Heart left ventricle (tissue), 16 donors: Measurements from ENCODE around the gene YPEL2. TPM values are rescaled to one million over a fixed set of nuclear protein-coding genes. Genes with fewer than 3 reads are reported as not detected.
A peak's percentile ranks its signal among the peaks of the same experiment; 100 is the strongest.

Experiments used
- ATAC-seq, 4 donors: fragments of 200-7000 bp; cut with Tn5 transposase; one replicate each; pipeline ENCODE4 v1.9.1; 2020 to 2022; ENCODE audit warnings: moderate library complexity in 4 of 4, mild to moderate bottlenecking in 3 of 4, moderate number of reproducible peaks in 1 of 4
- DNase-seq, 5 donors: peaks; one replicate each; pipeline ENCODE4 v3.0.0-alpha.2; 2020
- H3K27ac ChIP-seq, 12 donors: fragments of 200-600 bp; sonication (generic) in 4 of 12; one replicate each; pipeline versions ENCODE4 v1.5.0 to v1.8.0; 2016 to 2022; ENCODE audit warnings: mild to moderate bottlenecking in 2 of 12
- H3K27me3 ChIP-seq, 9 donors: fragments of 200-600 bp; sonication (generic) in 2 of 9; one replicate each; pipeline versions ENCODE4 v1.5.1 to v1.8.0; 2016 to 2022; ENCODE audit warnings: mild to moderate bottlenecking in 3 of 9
- H3K36me3 ChIP-seq, 9 donors: fragments of 200-600 bp; sonication (generic) in 2 of 9; one replicate each; pipeline versions ENCODE4 v1.5.0 to v1.8.0; 2018 to 2022; ENCODE audit warnings: mild to moderate bottlenecking in 2 of 9
- H3K4me1 ChIP-seq, 12 donors: fragments of 200-600 bp; sonication (generic) in 4 of 12; one replicate each; pipeline versions ENCODE4 v1.5.0 to v1.8.0; 2016 to 2022; ENCODE audit warnings: mild to moderate bottlenecking in 3 of 12
- H3K4me3 ChIP-seq, 12 donors: fragments of 200-600 bp; sonication (generic) in 4 of 12; one replicate each; pipeline versions ENCODE4 v1.5.0 to v1.8.0; 2017 to 2022; ENCODE audit warnings: mild to moderate bottlenecking in 9 of 12, moderate library complexity in 4 of 12
- H3K9me3 ChIP-seq, 12 donors: fragments of 200-600 bp; sonication (generic) in 4 of 12; one replicate each; pipeline versions ENCODE4 v1.5.0 to v1.8.0; 2016 to 2022; ENCODE audit warnings: mild to moderate bottlenecking in 1 of 12
- CTCF ChIP-seq, 12 donors: fragments of 200-600 bp; sonication (generic) in 4 of 12; IDR thresholded peaks; one replicate each; pipeline versions ENCODE4 v1.5.0 to v1.8.0; 2018 to 2022; ENCODE audit warnings: antibody characterized with exemption in 12 of 12, mild to moderate bottlenecking in 5 of 12
- POLR2A ChIP-seq, 2 donors: fragments of 450-650 bp; IDR thresholded peaks; one replicate each; pipeline ENCODE4 v1.6.1; 2017; ENCODE audit warnings: antibody characterized with exemption in 2 of 2, mild to moderate bottlenecking in 2 of 2, moderate library complexity in 2 of 2
- WGBS, 4 donors: extraction: QIAGEN DNeasy Blood & Tissue Kit in 2 of 4; methylation state at CpG; one replicate each; pipeline versions ENCODE4 v1.1.5 to v1.1.7; 2013 to 2018; 5-methylcytosine and 5-hydroxymethylcytosine counted together
- intact Hi-C, 10 donors: fragments of 100-400 bp; cut with DNase I; formaldehyde crosslinking; loops; one replicate each; pipeline versions ENCODE4 v1.11.1 to v1.14.2; 2022
- polyA plus RNA-seq, 2 donors: library from polyadenylated mRNA; stranded (reverse); fragments of 200-250 nt; gene quantifications; one replicate each; pipeline ENCODE4 v1.2.3, GENCODE V29; 2013
- total RNA-seq, 9 donors: library from RNA; depleted of rRNA in 2 of 9; stranded (reverse); fragments of >200 nt in 2 of 9; fragmentation: NEBNext Ultra II Directional in 3 of 9; extraction: Animal tissue kit (Norgen Biotek cat#: 25700) in 3 of 9; gene quantifications; one replicate each; pipeline versions ENCODE4 v1.1.0 to v1.2.4, GENCODE V29; 2016 to 2023
- donor health status: ischemic (EF 13 %, LVEDD 7.1; RV severe dilation, severe dysfunction).
- donor health status: healthy with polysubstance abuse.
- donor health status: DM: no; HTN: yes; CAD: no.
- donor health status: DM: no; HTN: no; CAD: no.
- donor health status: ischemic (EF 25% LVEDD 6.9; RV normal size, moderate dysfunction).
- donor health status: ischemic (EF 25% LVEDD 5.7; RV mildly dilated, moderate dysfunction).
- donor health status: healthy.
- donor health status: DM: yes; HTN: yes; CAD: no.
- donor health status: ischemic (EF 35%, LVEDD 5.7; RV mildly dilated, moderate dysfunction).
- donor health status: nonischemic (EF 11% LVEDD 7.7; RV severe dilation, severe dysfunction).
- donor health status: DM: yes; HTN: yes; CAD: no.
- donor health status: PGD.
- donor health status: ischemic (EF 29% LVEDD 5.4; RV normal size, mild dysfunction).
- donor health status: nonischemic (EF 23%, LVEDD 6.1; RV moderate dilation, normal function).

YPEL2 gene
- total and polyA plus RNA-seq, 11 donors: 11.6 to 65.5 (median 33.9) TPM

- 59 to 66% (median 61%) methylated on average over 7 of the region's 7 CpGs for WGBS, 4 donors
- TF ChIP-seq CTCF (IDR thresholded peaks at IDR 0.05): no peak
- TF ChIP-seq POLR2A (IDR thresholded peaks at IDR 0.05): no peak
- no peak for DNase-seq
- no peak for ATAC-seq
- Histone ChIP-seq H3K27me3 (no peaks in the 10 kb centered on the region), H3K4me1 (peaks cover 51 to 100% (median 98%) of the 10 kb centered on the region in 12 donors), H3K36me3 (peaks cover 0 to 10% (median 0%) of the 10 kb centered on the region in 9 donors), H3K27ac (peak overlapping the region; percentile 89 to 99 (median 94)), H3K4me3 (no peak overlapping the region), H3K9me3 (no peaks in the 10 kb centered on the region)
- intact Hi-C loops: loop anchor here in 8 of 10 donors (2.0 to 5.0 kb wide), 4 partner anchors 36 to 69 kb away; partner anchors contain the start of gene YPEL2 (in 6 of the 8)
These were observed 36.9 kb downstream of the YPEL2 start for GRCh38 chr17:59368218-59368857.

GRCh38 chr17:59369031-59369975, 37.8 kb downstream of the YPEL2 start:
- peaks cover 57 to 100% (median 99%) of the 10 kb centered on the region in 12 donors for H3K4me1 ChIP-seq
- TF ChIP-seq CTCF (IDR thresholded peaks at IDR 0.05): no peak
- TF ChIP-seq POLR2A (IDR thresholded peaks at IDR 0.05): no peak
- intact Hi-C loops: loop anchor here in 8 of 10 donors (2.0 to 5.0 kb wide), 4 partner anchors 37 to 68 kb away; partner anchors contain the start of gene YPEL2 (in 6 of the 8)
- no peaks in the 10 kb centered on the region for H3K9me3 ChIP-seq
- no peaks in the 10 kb centered on the region for H3K27me3 ChIP-seq
- ATAC-seq (peak in 1 of 4 donors; percentile 9), DNase-seq (peak in 1 of 5 donors; percentile 38)
- H3K36me3 ChIP-seq: peaks cover 0 to under 1% (median 0%) of the 10 kb centered on the region in 9 donors
- 40 to 44% (median 42%) methylated on average over 7 to 9 of the region's 9 CpGs for WGBS, 4 donors
- no peak overlapping the region for H3K4me3 ChIP-seq
- H3K27ac ChIP-seq: peak overlapping the region; percentile 89 to 99 (median 94)

GRCh38 chr17:59370593-59371299, 39.3 kb downstream of the YPEL2 start:
- WGBS, 4 donors: 49 to 65% (median 55%) methylated on average over 10 of the region's 10 CpGs
- Histone ChIP-seq H3K27me3 (no peaks in the 10 kb centered on the region), H3K36me3 (no peaks in the 10 kb centered on the region), H3K27ac (peak overlapping the region; percentile 89 to 99 (median 94)), H3K9me3 (no peaks in the 10 kb centered on the region), H3K4me1 (peaks cover 55 to 100% (median 99%) of the 10 kb centered on the region in 12 donors), H3K4me3 (peak overlapping the region in 2 of 12 donors; percentile 4 to 36)
- DNase-seq: peak in 1 of 5 donors; percentile 40
- TF ChIP-seq POLR2A (IDR thresholded peaks at IDR 0.05) (no peak), CTCF (IDR thresholded peaks at IDR 0.05) (no peak)
- peak in 1 of 4 donors; percentile 3 for ATAC-seq
- intact Hi-C loops: loop anchor here in 7 of 10 donors (2.0 to 5.0 kb wide), 5 partner anchors 33 to 57 kb away; partner anchors contain the start of gene YPEL2 (in 1 of the 7)
